ENCODE measurements around the gene SKAP2. TPM values are rescaled to one million over a fixed set of nuclear protein-coding genes. Genes with fewer than 3 reads are reported as not detected.

Gene SKAP2
- total RNA-seq, 2 experiments from 2014 or later, result 9.1 to 10.2 TPM

GRCh38 chr7:26639695-26640094 is 224.7 kb downstream of the SKAP2 start:
- no peak for DNase-seq
- Mint-ChIP-seq H3K27me3 (no peaks in the 10 kb centered on the region), H3K9me3 (no peaks in the 10 kb centered on the region), H3K4me1 (no peaks in the 10 kb centered on the region), H3K27ac (no peak overlapping the region), H3K4me3 (no peak overlapping the region), H3K36me3 (no peaks in the 10 kb centered on the region)

- no peak for DNase-seq
- Mint-ChIP-seq H3K36me3 (no peaks in the 10 kb centered on the region), H3K4me1 (no peaks in the 10 kb centered on the region), H3K9me3 (no peaks in the 10 kb centered on the region), H3K4me3 (no peak overlapping the region), H3K27me3 (no peaks in the 10 kb centered on the region), H3K27ac (no peak overlapping the region)
These were observed 225.3 kb downstream of the SKAP2 start for GRCh38 chr7:26639111-26639510.

GRCh38 chr7:26638140-26638539 is 226.2 kb downstream of the SKAP2 start:
- peaks cover 1% of the 10 kb centered on the region for H3K4me1 Mint-ChIP-seq
- H3K36me3 Mint-ChIP-seq, result no peaks in the 10 kb centered on the region
- no peaks in the 10 kb centered on the region for H3K27me3 Mint-ChIP-seq
- H3K27ac Mint-ChIP-seq, result no peak overlapping the region
- no peak overlapping the region for H3K4me3 Mint-ChIP-seq
- H3K9me3 Mint-ChIP-seq, result no peaks in the 10 kb centered on the region
- no peak for DNase-seq

- Mint-ChIP-seq H3K4me3 (no peak overlapping the region), H3K9me3 (no peaks in the 10 kb centered on the region), H3K27me3 (no peaks in the 10 kb centered on the region), H3K27ac (no peak overlapping the region), H3K36me3 (no peaks in the 10 kb centered on the region), H3K4me1 (peaks cover 1% of the 10 kb centered on the region)
- DNase-seq, result no peak
These were observed 226.8 kb downstream of the SKAP2 start for GRCh38 chr7:26637610-26638009.

GRCh38 chr7:26636808-26637207 is 227.6 kb downstream of the SKAP2 start:
- DNase-seq, result no peak
- H3K36me3 Mint-ChIP-seq, result no peaks in the 10 kb centered on the region
- no peaks in the 10 kb centered on the region for H3K27me3 Mint-ChIP-seq
- no peaks in the 10 kb centered on the region for H3K9me3 Mint-ChIP-seq
- no peak overlapping the region for H3K4me3 Mint-ChIP-seq
- H3K4me1 Mint-ChIP-seq, result peaks cover 1% of the 10 kb centered on the region
- H3K27ac Mint-ChIP-seq, result no peak overlapping the region

GRCh38 chr7:26633557-26633956 is 230.8 kb downstream of the SKAP2 start:
- Mint-ChIP-seq H3K36me3 (no peaks in the 10 kb centered on the region), H3K4me1 (peaks cover 1% of the 10 kb centered on the region), H3K4me3 (no peak overlapping the region), H3K27me3 (no peaks in the 10 kb centered on the region), H3K27ac (no peak overlapping the region), H3K9me3 (no peaks in the 10 kb centered on the region)
- DNase-seq, result no peak

- Mint-ChIP-seq H3K27ac (no peak overlapping the region), H3K4me3 (no peak overlapping the region), H3K36me3 (no peaks in the 10 kb centered on the region), H3K4me1 (peaks cover 1% of the 10 kb centered on the region), H3K9me3 (no peaks in the 10 kb centered on the region), H3K27me3 (no peaks in the 10 kb centered on the region)
- DNase-seq, result no peak
These were observed 232.8 kb downstream of the SKAP2 start for GRCh38 chr7:26631601-26632000.

GRCh38 chr7:26630941-26631580 is 233.3 kb downstream of the SKAP2 start:
- Mint-ChIP-seq H3K4me1 (peaks cover 1% of the 10 kb centered on the region), H3K36me3 (no peaks in the 10 kb centered on the region), H3K27ac (no peak overlapping the region), H3K27me3 (no peaks in the 10 kb centered on the region), H3K9me3 (no peaks in the 10 kb centered on the region), H3K4me3 (no peak overlapping the region)
- no peak for DNase-seq

- Mint-ChIP-seq H3K36me3 (no peaks in the 10 kb centered on the region), H3K4me3 (no peak overlapping the region), H3K27me3 (no peaks in the 10 kb centered on the region), H3K4me1 (peaks cover 1% of the 10 kb centered on the region), H3K27ac (no peak overlapping the region), H3K9me3 (no peaks in the 10 kb centered on the region)
- no peak for DNase-seq
These were observed 234.0 kb downstream of the SKAP2 start for GRCh38 chr7:26630361-26630760.

- Mint-ChIP-seq H3K36me3 (no peaks in the 10 kb centered on the region), H3K27ac (no peak overlapping the region), H3K4me1 (peaks cover 1% of the 10 kb centered on the region), H3K9me3 (no peaks in the 10 kb centered on the region), H3K27me3 (no peaks in the 10 kb centered on the region), H3K4me3 (no peak overlapping the region)
- DNase-seq, result no peak
These were observed 234.7 kb downstream of the SKAP2 start for GRCh38 chr7:26629696-26630095.

GRCh38 chr7:26627891-26628341 is 236.5 kb downstream of the SKAP2 start:
- no peak overlapping the region for H3K27ac Mint-ChIP-seq
- DNase-seq, result no peak
- H3K36me3 Mint-ChIP-seq, result no peaks in the 10 kb centered on the region
- no peaks in the 10 kb centered on the region for H3K4me1 Mint-ChIP-seq
- no peaks in the 10 kb centered on the region for H3K27me3 Mint-ChIP-seq
- H3K9me3 Mint-ChIP-seq, result no peaks in the 10 kb centered on the region
- no peak overlapping the region for H3K4me3 Mint-ChIP-seq

- H3K9me3 Mint-ChIP-seq, result no peaks in the 10 kb centered on the region
- no peak for DNase-seq
- H3K27me3 Mint-ChIP-seq, result no peaks in the 10 kb centered on the region
- no peak overlapping the region for H3K4me3 Mint-ChIP-seq
- H3K27ac Mint-ChIP-seq, result no peak overlapping the region
- H3K4me1 Mint-ChIP-seq, result no peaks in the 10 kb centered on the region
- H3K36me3 Mint-ChIP-seq, result no peaks in the 10 kb centered on the region
These were observed 237.2 kb downstream of the SKAP2 start for GRCh38 chr7:26627221-26627620.

GRCh38 chr7:26626687-26627086 is 237.7 kb downstream of the SKAP2 start:
- Mint-ChIP-seq H3K9me3 (no peaks in the 10 kb centered on the region), H3K36me3 (no peaks in the 10 kb centered on the region), H3K4me3 (no peak overlapping the region), H3K4me1 (no peaks in the 10 kb centered on the region), H3K27ac (no peak overlapping the region), H3K27me3 (no peaks in the 10 kb centered on the region)
- DNase-seq, result no peak

- Mint-ChIP-seq H3K36me3 (no peaks in the 10 kb centered on the region), H3K27me3 (no peaks in the 10 kb centered on the region), H3K4me1 (no peaks in the 10 kb centered on the region), H3K27ac (no peak overlapping the region), H3K9me3 (no peaks in the 10 kb centered on the region), H3K4me3 (no peak overlapping the region)
- no peak for DNase-seq
These were observed 238.2 kb downstream of the SKAP2 start for GRCh38 chr7:26626156-26626555.

- no peak overlapping the region for H3K4me3 Mint-ChIP-seq
- H3K27me3 Mint-ChIP-seq, result no peaks in the 10 kb centered on the region
- no peaks in the 10 kb centered on the region for H3K36me3 Mint-ChIP-seq
- H3K4me1 Mint-ChIP-seq, result no peaks in the 10 kb centered on the region
- H3K27ac Mint-ChIP-seq, result no peak overlapping the region
- DNase-seq, result no peak
- H3K9me3 Mint-ChIP-seq, result no peaks in the 10 kb centered on the region
These were observed 239.1 kb downstream of the SKAP2 start for GRCh38 chr7:26625286-26625685.

- Mint-ChIP-seq H3K36me3 (no peaks in the 10 kb centered on the region), H3K27ac (no peak overlapping the region), H3K4me3 (no peak overlapping the region), H3K9me3 (no peaks in the 10 kb centered on the region), H3K4me1 (no peaks in the 10 kb centered on the region), H3K27me3 (no peaks in the 10 kb centered on the region)
- DNase-seq, result no peak
These were observed 239.6 kb downstream of the SKAP2 start for GRCh38 chr7:26624839-26625238.
